PFSK-1 (cell line): Measurements from ENCODE around the gene THSD7B.

Experiments used
- FOXP2 ChIP-seq: optimal IDR thresholded peaks from 2 replicates; pipeline ENCODE3; 2011; ENCODE audit warnings: borderline replicate concordance, control low read depth, inconsistent platforms; ENCODE audit not compliant: insufficient read depth; ENCODE audit errors: extremely low read length, extremely low read depth
- POLR2AphosphoS5 ChIP-seq: IDR thresholded peaks from 2 replicates; pipeline ENCODE4 v1.6.1; 2012; ENCODE audit warnings: low read depth, mild to moderate bottlenecking, control low read depth, low read length, moderate library complexity
- REST ChIP-seq, 2 experiments: IDR thresholded peaks; 2 replicates each; pipeline versions ENCODE4 v1.6.1 to v1.8.0; 2011 to 2012; ENCODE audit warnings: low read depth in 2 of 2, low read length in 2 of 2, control low read depth in 1 of 2, inconsistent platforms in 1 of 2, mild to moderate bottlenecking in 1 of 2, moderate library complexity in 1 of 2; ENCODE audit not compliant: insufficient read depth in 1 of 2
- SIN3A ChIP-seq: IDR thresholded peaks from 2 replicates; pipeline ENCODE4 v1.6.1; 2012; ENCODE audit warnings: mild to moderate bottlenecking, low read length, moderate library complexity, borderline replicate concordance; ENCODE audit not compliant: insufficient read depth
- TAF1 ChIP-seq: IDR thresholded peaks from 2 replicates; pipeline ENCODE4 v1.6.1; 2012; ENCODE audit warnings: low read length, control low read depth, borderline replicate concordance; ENCODE audit not compliant: insufficient read depth

GRCh38 chr2:137193401-137193800 lies 428.1 kb downstream of the THSD7B start:
- TF ChIP-seq POLR2AphosphoS5 (no peak), FOXP2 (no peak), REST (IDR thresholded peaks at IDR 0.05; ENCODE audit: insufficient read depth in 1 of 2, low read depth in 2 of 2, low read length in 2 of 2) (no peak), SIN3A (no peak), TAF1 (no peak)
